NCI-H748 treated with DMSO at 0.1 percent for 48 hours (cell line): Measurements from ENCODE around the gene MBD1.
A peak's percentile ranks its signal among the peaks of the same experiment; 100 is the strongest.
"Not testable (repeated sequence)": the region's sequence is repeated elsewhere in the genome, so short reads cannot be mapped to it uniquely, and the experiment has no call there.

ENCODE experiments used
- DNase-seq: peaks from one replicate; lab custom pipeline; 2025; lab: John Stamatoyannopoulos, UW

MBD1 gene

GRCh38 chr18:50289108-50289443, 7.8 kb upstream of the MBD1 start:
- DNase-seq, result no peak

GRCh38 chr18:50288348-50289107, 7.2 kb upstream of the MBD1 start:
- DNase-seq, result not testable (repeated sequence)

- peak; percentile 96 for DNase-seq
These were observed 6.4 kb upstream of the MBD1 start, which contains the start of gene CXXC1 for GRCh38 chr18:50287441-50288347. CXXC1 (minus strand) TSS chr18:50287692; CDS start chr18:50287589, 103 bp downstream.

GRCh38 chr18:50287028-50287440, 5.7 kb upstream of the MBD1 start:
- no peak for DNase-seq

GRCh38 chr18:50286391-50287027, 5.2 kb upstream of the MBD1 start:
- no peak for DNase-seq

GRCh38 chr18:50285631-50286321, 4.5 kb upstream of the MBD1 start:
- no peak for DNase-seq

GRCh38 chr18:50285071-50285470, 3.7 kb upstream of the MBD1 start:
- no peak for DNase-seq

- no peak for DNase-seq
These were observed 3.0 kb upstream of the MBD1 start for GRCh38 chr18:50284255-50284885.

GRCh38 chr18:50283469-50284209, 2.3 kb upstream of the MBD1 start:
- no peak for DNase-seq

- no peak for DNase-seq
These were observed 1.4 kb upstream of the MBD1 start for GRCh38 chr18:50282521-50283335.

- no peak for DNase-seq
These were observed 723 bp upstream of the MBD1 start for GRCh38 chr18:50281972-50282520.

GRCh38 chr18:50280707-50281294, 522 bp downstream of the MBD1 start:
- DNase-seq, result no peak

GRCh38 chr18:50279752-50280151, 1.6 kb downstream of the MBD1 start:
- DNase-seq, result no peak

GRCh38 chr18:50277942-50278341, 3.4 kb downstream of the MBD1 start:
- DNase-seq, result no peak

- DNase-seq, result no peak
These were observed 4.9 kb downstream of the MBD1 start for GRCh38 chr18:50276452-50276851.

- DNase-seq, result no peak
These were observed 5.8 kb downstream of the MBD1 start for GRCh38 chr18:50275503-50276036.

GRCh38 chr18:50274941-50275340, 6.4 kb downstream of the MBD1 start:
- no peak for DNase-seq

GRCh38 chr18:50274044-50274442, 7.3 kb downstream of the MBD1 start:
- no peak for DNase-seq
